NB4 (cell line): ENCODE data around the gene ALPL.

Experiments
- DNase-seq: peaks from one replicate; pipeline ENCODE4 v3.0.0; 2010; ENCODE audit warnings: low read depth
- H3K4me3 ChIP-seq: one replicate; pipeline ENCODE4 v1.5.1; 2011; ENCODE audit warnings: mild to moderate bottlenecking, low read depth, low read length, moderate library complexity
- CTCF ChIP-seq: IDR thresholded peaks from one replicate; pipeline ENCODE4 v1.5.1; 2012; ENCODE audit warnings: low read depth, low read length
- MYC ChIP-seq: IDR thresholded peaks from 2 replicates; pipeline ENCODE4 v1.6.1; 2011; ENCODE audit warnings: low read depth, low read length
- POLR2A ChIP-seq: IDR thresholded peaks from 2 replicates; pipeline ENCODE4 v1.6.1; 2011; ENCODE audit warnings: mild to moderate bottlenecking; ENCODE audit not compliant: insufficient read length; ENCODE audit errors: extremely low read depth
- TF ChIP-seq, protein P1 (sequence below): IDR thresholded peaks from 2 replicates; pipeline ENCODE4 v1.6.1; 2011; ENCODE audit warnings: low read depth, low read length

The ALPL gene

GRCh38 chr1:21594935-21595897 lies 86.0 kb downstream of the ALPL start:
- peak; percentile 69 for DNase-seq
- TF ChIP-seq CTCF (peak; percentile 77), POLR2A (no peak)
- H3K4me3 ChIP-seq = no peak overlapping the region

DNA sequence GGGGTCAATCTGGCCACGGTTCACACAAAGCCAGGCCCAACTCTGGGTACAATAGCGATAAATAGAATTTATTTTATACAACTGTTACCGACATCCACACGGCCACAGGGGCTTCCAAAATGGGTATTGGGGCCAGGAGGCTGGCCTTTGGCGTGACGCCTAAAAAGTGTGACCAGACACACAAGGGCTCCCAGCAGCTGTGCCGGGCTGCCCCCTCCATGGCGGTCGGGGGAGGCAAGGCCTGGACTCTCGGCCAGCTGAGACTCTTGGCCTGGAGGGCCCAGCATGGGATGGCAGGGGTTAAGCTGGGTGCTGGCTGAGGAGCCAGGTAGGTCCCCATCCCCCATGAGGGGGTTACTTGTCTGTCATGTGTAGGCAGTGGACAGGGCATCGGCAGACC lies 87.0 kb downstream of the ALPL start:
- TF ChIP-seq POLR2A = no peak
- TF ChIP-seq, protein P1, sequence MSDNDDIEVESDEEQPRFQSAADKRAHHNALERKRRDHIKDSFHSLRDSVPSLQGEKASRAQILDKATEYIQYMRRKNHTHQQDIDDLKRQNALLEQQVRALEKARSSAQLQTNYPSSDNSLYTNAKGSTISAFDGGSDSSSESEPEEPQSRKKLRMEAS = no peak
- no peak for TF ChIP-seq MYC
- TF ChIP-seq CTCF = no peak

GRCh38 chr1:21596628-21597027 lies 87.4 kb downstream of the ALPL start:
- no peak overlapping the region for H3K4me3 ChIP-seq
- DNase-seq = no peak
- TF ChIP-seq CTCF (no peak), MYC (no peak), POLR2A (no peak)
- TF ChIP-seq, protein P1 = no peak

More for the DNA sequence above, 87.0 kb downstream of the ALPL start:
- DNase-seq = no peak
- H3K4me3 ChIP-seq = no peak overlapping the region

DNA sequence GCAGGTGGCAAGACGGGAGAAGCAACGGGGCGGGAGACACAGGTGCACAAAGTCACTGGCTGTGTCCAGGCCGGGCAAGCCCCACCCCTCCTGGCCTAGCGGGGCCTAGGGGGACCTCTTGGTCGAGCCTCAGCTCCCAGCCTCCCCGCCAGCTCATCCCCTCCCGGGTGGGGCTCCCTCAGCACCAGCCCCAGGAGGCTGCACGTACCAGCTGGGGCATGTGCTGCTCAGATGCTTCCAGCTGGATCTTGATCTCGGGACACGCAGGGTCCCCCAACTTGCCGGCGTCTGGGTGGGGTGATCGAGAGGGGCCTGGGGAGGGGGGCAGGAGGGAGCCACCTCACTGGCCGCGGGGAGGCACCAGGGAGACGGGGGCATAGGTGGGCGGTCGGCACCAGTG lies 88.5 kb downstream of the ALPL start:
- H3K4me3 ChIP-seq = no peak overlapping the region
- no peak for DNase-seq
- TF ChIP-seq MYC = no peak
- TF ChIP-seq CTCF = no peak
- TF ChIP-seq, protein P1 = no peak
- no peak for TF ChIP-seq POLR2A

DNA sequence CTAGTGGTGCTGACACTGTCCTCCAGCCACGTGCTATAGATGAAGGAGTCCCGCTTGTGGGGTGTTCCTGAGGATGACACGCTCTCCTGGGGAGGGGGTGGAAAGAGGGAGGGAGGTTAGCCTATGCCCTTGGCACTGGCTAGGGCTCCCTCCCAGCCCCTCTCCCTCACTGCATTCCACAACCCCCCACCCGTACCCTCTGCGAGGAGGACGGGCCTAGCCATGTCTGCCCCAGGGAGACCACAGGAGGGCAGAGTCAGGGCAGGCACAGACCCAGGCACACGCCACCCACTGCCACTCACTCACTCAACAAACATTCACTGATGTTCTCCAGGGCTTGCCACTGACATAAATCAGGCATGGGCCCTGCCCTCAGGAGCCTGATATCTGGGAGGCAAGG lies 89.2 kb downstream of the ALPL start:
- TF ChIP-seq, protein P1 = no peak
- TF ChIP-seq CTCF = no peak
- no peak for TF ChIP-seq MYC
- TF ChIP-seq POLR2A = no peak
- no peak overlapping the region for H3K4me3 ChIP-seq
- no peak for DNase-seq
